Left lung (tissue), 10 donors: ENCODE measurements around the gene GLRA2. TPM values are rescaled to one million over a fixed set of nuclear protein-coding genes. Genes with fewer than 3 reads are reported as not detected.

Experiments
- ATAC-seq: fragments of 200-7000 bp; cut with Tn5 transposase; one replicate; pipeline ENCODE4 v1.9.1; 2020; ENCODE audit warnings: moderate library complexity
- DNase-seq, 4 donors: peaks; one replicate each; pipeline ENCODE4 v3.0.0-alpha.2; 2013 to 2020
- H3K27ac ChIP-seq, 2 donors: fragments of 200-600 bp; sonication (generic) in 1 of 2; one replicate each; pipeline versions ENCODE4 v1.5.0 to v1.8.0; 2020 to 2021
- H3K27me3 ChIP-seq, 2 donors: fragments of 200-600 bp; sonication (generic) in 1 of 2; one replicate each; pipeline versions ENCODE4 v1.5.0 to v1.8.0; 2020 to 2021
- H3K36me3 ChIP-seq, 2 donors: fragments of 200-600 bp; sonication (generic) in 1 of 2; one replicate each; pipeline versions ENCODE4 v1.5.0 to v1.8.0; 2020 to 2021
- H3K4me1 ChIP-seq, 2 donors: fragments of 200-600 bp; one replicate each; pipeline ENCODE4 v1.8.0; 2021
- H3K4me3 ChIP-seq, 2 donors: fragments of 200-600 bp; sonication (generic) in 1 of 2; one replicate each; pipeline versions ENCODE4 v1.5.0 to v1.8.0; 2020 to 2021; ENCODE audit warnings: mild to moderate bottlenecking in 1 of 2
- H3K9me3 ChIP-seq, 2 donors: fragments of 200-600 bp; sonication (generic) in 1 of 2; one replicate each; pipeline versions ENCODE4 v1.5.0 to v1.8.0; 2020 to 2021
- CTCF ChIP-seq, 2 donors: fragments of 200-600 bp; sonication (generic) in 1 of 2; IDR thresholded peaks; one replicate each; pipeline versions ENCODE4 v1.5.0 to v1.8.0; 2021; ENCODE audit warnings: antibody characterized with exemption in 2 of 2
- intact Hi-C, 2 donors: fragments of 100-400 bp; cut with DNase I; formaldehyde crosslinking; loops; one replicate each; pipeline versions ENCODE4 v1.11.2 to v1.14.2; 2022
- polyA plus RNA-seq, 6 donors: library from polyadenylated mRNA; unstranded; fragments of 120-200 nt; gene quantifications; one replicate each; pipeline ENCODE4 v1.2.1, GENCODE V29; 2013; ENCODE audit not compliant: insufficient read length in 6 of 6
- total RNA-seq, 2 donors: library from RNA; stranded (reverse); fragmentation: NEBNext Ultra II Directional; extraction: Animal tissue kit (Norgen Biotek cat#: 25700); gene quantifications; one replicate each; pipeline ENCODE4 v1.2.1, GENCODE V29; 2021
- donor health status: DM: no; HTN: yes; CAD: no.
- donor health status: DM: no; HTN: no; CAD: no.

Gene GLRA2
- total and polyA plus RNA-seq, 8 donors: 0.18 to 0.33 (median 0.21) TPM; not detected in 2

GRCh38 chrX:14779580-14779979 is 250.2 kb downstream of the GLRA2 start:
- H3K4me3 ChIP-seq: no peak overlapping the region
- H3K9me3 ChIP-seq: no peaks in the 10 kb centered on the region
- no peaks in the 10 kb centered on the region for H3K4me1 ChIP-seq
- no peak overlapping the region for H3K27ac ChIP-seq
- H3K27me3 ChIP-seq: no peaks in the 10 kb centered on the region
- no peak for TF ChIP-seq CTCF (IDR thresholded peaks at IDR 0.05)
- ATAC-seq: no peak
- no peak for DNase-seq
- intact Hi-C loops: no loop called here
- H3K36me3 ChIP-seq: no peaks in the 10 kb centered on the region
